Activated CD4-positive, alpha-beta T cell treated with anti-CD3 and anti-CD28 coated beads for 36 hours (primary cell): ENCODE results near the gene SLCO3A1. TPM values are rescaled to one million over a fixed set of nuclear protein-coding genes. Genes with fewer than 3 reads are reported as not detected.

Experiments
- ATAC-seq: fragments of 200-7000 bp; cut with Tn5 transposase; one replicate; pipeline ENCODE4 v1.10.0; 2021; ENCODE audit warnings: mild to moderate bottlenecking, moderate library complexity
- CTCF ChIA-PET: fragments of 350-600 bp; sonication (Branson Sonifier 250); formaldehyde crosslinking; loops from one replicate; lab custom pipeline; 2021; ENCODE audit warnings: antibody characterized with exemption; lab: Charles Lee
- POLR2A ChIA-PET: fragments of 350-600 bp; sonication (Branson Sonifier 250); formaldehyde crosslinking; loops from one replicate; lab custom pipeline; 2021; ENCODE audit warnings: antibody characterized with exemption, inconsistent platforms; lab: Charles Lee
- DNase-seq: peaks from one replicate; pipeline ENCODE4 v3.0.0-alpha.2; 2020
- H3K27ac Mint-ChIP-seq: one replicate; pipeline ENCODE4 v1.8.0; 2021; ENCODE audit warnings: mixed read lengths
- H3K27me3 Mint-ChIP-seq: one replicate; pipeline ENCODE4 v1.8.0; 2021; ENCODE audit warnings: mixed read lengths
- H3K36me3 Mint-ChIP-seq: one replicate; pipeline ENCODE4 v1.8.0; 2021; ENCODE audit warnings: low read depth, mixed read lengths
- H3K4me1 Mint-ChIP-seq: one replicate; pipeline ENCODE4 v1.8.0; 2021; ENCODE audit warnings: mixed read lengths
- H3K4me3 Mint-ChIP-seq: one replicate; pipeline ENCODE4 v1.8.0; 2021; ENCODE audit warnings: mild to moderate bottlenecking, moderate library complexity, mixed read lengths
- H3K9me3 Mint-ChIP-seq: one replicate; pipeline ENCODE4 v1.8.0; 2021; ENCODE audit warnings: low read depth, mixed read lengths
- intact Hi-C, 2 experiments: fragments of 100-400 bp; cut with DNase I in 1 of 2; cut with micrococcal nuclease in 1 of 2; formaldehyde crosslinking; loops; one replicate each; pipeline versions ENCODE4 v1.14.2 to v1.15.1; 2022 to 2024; cut with DNase I, micrococcal nuclease
- total RNA-seq, 2 experiments: library from RNA; stranded (reverse); gene quantifications; one replicate each; pipeline ENCODE4 v1.2.3, GENCODE V29; 2021

Gene SLCO3A1
- total RNA-seq, 2 experiments from 2014 or later: 5.6 to 5.8 TPM

DNA sequence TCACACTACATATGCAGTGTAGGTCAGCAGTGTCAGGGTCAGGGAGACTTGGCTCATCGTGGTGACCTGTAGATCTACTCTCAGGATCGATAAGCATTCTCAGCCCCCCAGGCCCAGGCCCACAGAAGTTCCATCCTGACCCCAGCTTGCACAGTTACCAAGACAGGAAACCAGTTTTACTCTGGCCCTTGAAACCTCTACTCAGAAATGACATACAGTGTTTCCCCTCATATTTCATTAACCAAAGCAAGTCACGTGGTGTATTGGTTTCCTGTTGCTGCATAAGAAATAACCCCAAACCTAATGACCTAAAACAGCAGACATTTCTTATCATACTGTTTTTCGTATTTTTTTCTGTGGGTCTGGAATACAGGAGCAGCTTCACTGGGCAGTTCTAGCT, 242.2 kb downstream of the SLCO3A1 start:
- Mint-ChIP-seq H3K4me1 (peaks cover 29% of the 10 kb centered on the region), H3K4me3 (no peak overlapping the region), H3K27me3 (no peaks in the 10 kb centered on the region), H3K9me3 (no peaks in the 10 kb centered on the region), H3K36me3 (no peaks in the 10 kb centered on the region), H3K27ac (no peak overlapping the region)
- ChIA-PET CTCF (interaction anchor here (0.5 to 1.7 kb wide), 6 partner anchors 9 to 620 kb away, joined by 3 to 4 read pairs (median 3); no protein-coding TSS in a partner anchor), POLR2A (no interaction called here)
- DNase-seq (no peak), ATAC-seq (peak; percentile 62)
- intact Hi-C loops: loop anchor here (2.0 to 10.0 kb wide), 3 partner anchors 112 to 619 kb away; no protein-coding TSS in a partner anchor

DNA sequence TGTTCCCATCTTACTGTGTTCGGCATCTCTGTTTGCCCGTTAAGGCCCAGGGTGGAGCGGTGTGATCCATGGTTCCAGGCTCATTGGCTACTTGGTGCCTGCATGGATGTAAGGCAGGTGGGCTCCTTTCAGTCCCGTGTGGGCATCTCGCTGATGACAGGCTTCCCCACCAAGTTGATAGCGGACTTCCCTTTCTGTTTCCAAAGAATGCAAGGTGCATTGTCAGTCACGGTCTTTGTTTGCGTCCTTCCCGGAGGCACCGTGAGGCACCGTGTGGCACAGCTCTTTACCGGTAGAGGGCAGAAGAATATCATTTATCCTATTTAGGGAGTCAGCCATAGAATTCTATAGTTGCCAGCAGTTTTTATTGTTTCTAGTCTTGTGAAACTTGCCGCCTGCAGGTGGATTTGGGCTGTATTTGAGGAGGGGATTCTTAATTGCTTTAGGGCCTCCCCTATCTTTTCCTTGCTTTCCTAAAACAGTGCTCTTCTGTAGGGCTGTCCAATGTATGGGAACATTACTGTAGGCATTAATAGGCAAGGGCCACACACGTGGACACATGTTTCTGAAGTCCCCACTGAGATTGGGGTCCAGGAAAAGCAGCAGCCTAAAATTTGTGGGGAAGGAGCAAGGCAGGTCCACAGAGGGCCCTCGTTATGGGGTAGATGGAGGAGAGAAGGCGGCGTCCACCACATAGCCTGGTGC, 244.1 kb downstream of the SLCO3A1 start:
- Mint-ChIP-seq H3K9me3 (no peaks in the 10 kb centered on the region), H3K4me3 (no peak overlapping the region), H3K4me1 (peaks cover 40% of the 10 kb centered on the region), H3K27ac (no peak overlapping the region), H3K27me3 (no peaks in the 10 kb centered on the region), H3K36me3 (peaks cover 4% of the 10 kb centered on the region)
- ATAC-seq (peak; percentile 82), DNase-seq (peak; percentile 70)
- intact Hi-C loops: loop anchor here (1.0 to 10.0 kb wide), 7 partner anchors 110 to 617 kb away; no protein-coding TSS in a partner anchor
- POLR2A ChIA-PET: interaction anchor here (0.6 kb wide), 1 partner anchor 85 kb away, joined by 3 read pairs; no protein-coding TSS in a partner anchor
- CTCF ChIA-PET: interaction anchor here (0.5 to 1.8 kb wide), 15 partner anchors 10 to 617 kb away, joined by 3 to 6 read pairs (median 3); no protein-coding TSS in a partner anchor

DNA sequence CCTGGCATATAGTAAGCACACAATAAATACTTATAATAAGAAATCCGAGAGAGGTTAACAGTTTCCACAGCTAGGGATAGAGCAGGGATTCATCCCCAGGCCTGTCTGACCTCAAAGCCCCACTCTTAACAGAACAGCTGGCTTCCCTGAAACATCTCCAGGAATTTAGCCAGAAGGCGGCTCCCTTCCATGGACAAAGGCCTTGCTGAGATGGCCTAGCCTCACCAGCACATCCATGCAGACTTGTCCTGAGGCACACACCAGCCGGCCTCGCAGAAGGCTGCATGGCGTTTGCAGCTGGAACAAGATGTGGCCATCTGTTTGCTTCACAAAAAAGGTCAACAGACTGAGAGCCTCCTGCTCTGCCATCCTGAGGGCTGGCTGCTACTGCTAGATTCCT, 245.4 kb downstream of the SLCO3A1 start:
- H3K4me3 Mint-ChIP-seq: no peak overlapping the region
- POLR2A ChIA-PET: no interaction called here
- intact Hi-C loops: loop anchor here in 1 of 2 experiments (5.0 to 10.0 kb wide), 2 partner anchors 108 to 426 kb away; no protein-coding TSS in a partner anchor
- no peaks in the 10 kb centered on the region for H3K27me3 Mint-ChIP-seq
- peaks cover 40% of the 10 kb centered on the region for H3K4me1 Mint-ChIP-seq
- ATAC-seq (no peak), DNase-seq (no peak)
- H3K36me3 Mint-ChIP-seq: peaks cover 4% of the 10 kb centered on the region
- CTCF ChIA-PET: interaction anchor here (0.6 to 1.8 kb wide), 8 partner anchors 16 to 570 kb away, joined by 3 to 4 read pairs (median 3); no protein-coding TSS in a partner anchor
- H3K9me3 Mint-ChIP-seq: no peaks in the 10 kb centered on the region
- no peak overlapping the region for H3K27ac Mint-ChIP-seq

DNA sequence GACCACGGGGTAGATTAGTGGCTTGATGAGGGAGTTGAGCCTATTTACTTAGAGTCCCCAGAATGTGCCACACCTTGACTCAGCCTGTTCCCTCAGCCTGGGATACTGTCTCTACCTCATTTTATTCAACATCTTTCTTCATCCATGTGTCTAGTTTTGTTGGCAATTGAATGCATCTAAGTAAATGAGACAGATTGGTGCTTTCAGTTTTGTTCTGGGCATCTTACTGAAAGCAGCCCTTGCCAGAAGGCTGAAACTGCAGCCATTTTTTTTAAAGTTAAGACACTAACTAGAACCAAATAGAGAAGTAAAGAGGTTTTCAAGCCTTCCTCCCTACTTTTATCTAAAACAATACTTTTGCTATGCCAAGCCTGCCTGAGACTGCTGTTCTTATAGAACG, 246.8 kb downstream of the SLCO3A1 start:
- CTCF ChIA-PET: interaction anchor here (0.6 to 0.9 kb wide), 2 partner anchors 9 to 13 kb away, joined by 3 to 4 read pairs; no protein-coding TSS in a partner anchor
- intact Hi-C loops: no loop called here
- Mint-ChIP-seq H3K27me3 (no peaks in the 10 kb centered on the region), H3K27ac (no peak overlapping the region), H3K4me3 (no peak overlapping the region), H3K9me3 (no peaks in the 10 kb centered on the region), H3K36me3 (peaks cover 4% of the 10 kb centered on the region), H3K4me1 (peaks cover 33% of the 10 kb centered on the region)
- no peak for ATAC-seq
- POLR2A ChIA-PET: no interaction called here
- DNase-seq: no peak

DNA sequence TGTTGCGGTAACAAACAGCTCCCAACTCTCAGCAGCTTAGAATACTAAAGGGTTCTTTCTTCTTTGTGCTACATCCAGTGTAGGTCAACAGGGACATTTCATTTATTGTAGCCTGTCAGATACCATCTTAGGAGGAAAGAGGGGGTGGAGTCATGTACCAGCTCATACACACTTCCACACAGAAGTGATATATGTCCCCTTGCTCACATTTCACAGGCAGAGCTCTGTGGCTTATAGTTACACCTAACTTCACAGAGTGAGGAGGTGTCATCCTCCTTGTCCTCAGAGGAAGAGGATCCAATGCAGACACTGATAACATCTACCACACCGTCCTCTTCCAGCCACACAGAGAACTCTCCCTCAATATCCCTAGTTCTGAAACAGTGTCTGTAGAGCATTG, 247.2 kb downstream of the SLCO3A1 start:
- POLR2A ChIA-PET: no interaction called here
- H3K9me3 Mint-ChIP-seq: no peaks in the 10 kb centered on the region
- CTCF ChIA-PET: interaction anchor here (0.6 to 0.9 kb wide), 3 partner anchors 9 to 26 kb away, joined by 3 to 6 read pairs (median 4); no protein-coding TSS in a partner anchor
- H3K4me1 Mint-ChIP-seq: peaks cover 28% of the 10 kb centered on the region
- DNase-seq (no peak), ATAC-seq (peak; percentile 47)
- H3K36me3 Mint-ChIP-seq: peaks cover 4% of the 10 kb centered on the region
- intact Hi-C loops: no loop called here
- H3K27me3 Mint-ChIP-seq: no peaks in the 10 kb centered on the region
- no peak overlapping the region for H3K4me3 Mint-ChIP-seq
- no peak overlapping the region for H3K27ac Mint-ChIP-seq

DNA sequence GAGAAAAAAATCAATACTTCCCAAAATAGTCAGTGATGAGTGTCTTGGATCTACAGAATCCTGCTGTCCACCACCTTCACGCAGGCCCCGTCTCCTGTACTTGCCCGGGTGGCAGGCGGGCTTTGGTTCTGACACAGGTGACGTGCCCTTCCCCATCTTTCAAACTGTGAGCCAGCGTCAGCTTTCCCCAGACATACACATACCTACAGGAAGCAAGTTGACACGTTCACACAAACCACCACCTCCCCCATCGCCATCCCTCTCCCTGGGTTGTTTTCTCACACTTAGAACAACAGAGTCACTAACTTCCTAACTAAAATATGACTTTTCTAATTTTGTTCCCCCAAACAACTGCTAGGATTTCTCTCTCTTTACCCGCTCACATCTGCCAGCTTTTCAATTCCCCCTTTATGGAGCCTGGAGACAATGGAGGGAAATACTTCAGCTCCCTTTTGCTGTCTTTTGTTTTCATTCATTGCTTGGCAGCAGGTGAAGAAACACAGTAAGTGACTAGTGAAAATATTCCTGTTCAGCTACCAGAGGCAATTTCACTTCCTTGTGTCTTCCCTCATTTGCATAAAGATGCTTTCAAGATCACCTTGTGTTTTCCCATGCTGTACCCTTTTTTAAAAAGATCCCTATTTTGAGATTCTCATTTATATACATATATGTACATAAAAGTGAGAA, 248.3 kb downstream of the SLCO3A1 start:
- Mint-ChIP-seq H3K4me1 (peaks cover 21% of the 10 kb centered on the region), H3K27me3 (no peaks in the 10 kb centered on the region), H3K27ac (peak overlapping the region; percentile 66), H3K36me3 (peaks cover 4% of the 10 kb centered on the region), H3K9me3 (no peaks in the 10 kb centered on the region), H3K4me3 (no peak overlapping the region)
- CTCF ChIA-PET: interaction anchor here (0.6 to 1.0 kb wide), 3 partner anchors 19 to 57 kb away, joined by 3 read pairs; no protein-coding TSS in a partner anchor
- intact Hi-C loops: no loop called here
- POLR2A ChIA-PET: no interaction called here
- no peak for ATAC-seq
- DNase-seq: peak; percentile 21

DNA sequence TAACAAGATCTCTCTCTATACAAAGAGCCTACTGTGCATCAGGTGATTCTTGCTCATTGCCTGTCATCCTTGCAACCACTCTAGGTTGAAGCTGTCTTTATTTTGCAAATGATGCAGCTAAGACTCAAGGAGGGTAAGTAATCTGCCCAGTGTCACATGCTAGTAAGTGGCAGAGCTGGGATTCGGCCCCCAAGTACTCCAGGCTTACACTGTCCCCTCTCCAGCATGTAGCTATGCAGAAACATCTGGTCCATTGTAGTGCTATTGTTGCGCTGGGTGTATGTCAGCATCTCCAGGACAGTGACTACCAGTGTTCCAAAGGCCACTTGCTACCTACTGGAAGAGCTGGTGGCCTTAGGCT, 248.9 kb downstream of the SLCO3A1 start:
- ChIA-PET CTCF (interaction anchor here (0.7 to 1.0 kb wide), 2 partner anchors 20 to 56 kb away, joined by 3 read pairs; no protein-coding TSS in a partner anchor), POLR2A (no interaction called here)
- no peaks in the 10 kb centered on the region for H3K9me3 Mint-ChIP-seq
- ATAC-seq: no peak
- H3K27ac Mint-ChIP-seq: no peak overlapping the region
- H3K27me3 Mint-ChIP-seq: no peaks in the 10 kb centered on the region
- no peak overlapping the region for H3K4me3 Mint-ChIP-seq
- intact Hi-C loops: no loop called here
- H3K36me3 Mint-ChIP-seq: peaks cover 4% of the 10 kb centered on the region
- no peak for DNase-seq
- H3K4me1 Mint-ChIP-seq: peaks cover 19% of the 10 kb centered on the region

DNA sequence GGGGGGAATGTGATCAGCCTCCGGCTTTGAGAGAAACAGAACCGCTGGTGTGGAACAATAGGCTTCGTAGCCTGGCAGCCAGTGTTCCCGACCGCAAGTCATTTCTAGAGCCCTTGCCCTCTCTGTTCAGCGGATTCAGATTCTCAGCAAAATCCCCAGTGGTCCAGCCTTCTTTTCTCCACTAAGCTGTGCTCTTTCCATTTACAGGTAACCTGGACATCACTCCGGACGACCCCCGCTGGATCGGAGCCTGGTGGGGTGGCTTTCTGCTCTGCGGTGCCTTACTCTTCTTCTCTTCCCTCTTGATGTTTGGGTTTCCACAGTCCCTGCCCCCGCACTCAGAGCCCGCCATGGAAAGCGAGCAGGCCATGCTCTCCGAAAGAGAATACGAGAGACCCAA, 250.6 kb downstream of the SLCO3A1 start:
- Mint-ChIP-seq H3K27ac (no peak overlapping the region), H3K9me3 (no peaks in the 10 kb centered on the region), H3K4me1 (peaks cover 17% of the 10 kb centered on the region), H3K27me3 (no peaks in the 10 kb centered on the region), H3K4me3 (no peak overlapping the region), H3K36me3 (peaks cover 4% of the 10 kb centered on the region)
- ChIA-PET POLR2A (no interaction called here), CTCF (interaction anchor here (1.5 kb wide), 1 partner anchor 9 kb away, joined by 3 read pairs; no protein-coding TSS in a partner anchor)
- no peak for DNase-seq
- ATAC-seq: no peak
- intact Hi-C loops: no loop called here

DNA sequence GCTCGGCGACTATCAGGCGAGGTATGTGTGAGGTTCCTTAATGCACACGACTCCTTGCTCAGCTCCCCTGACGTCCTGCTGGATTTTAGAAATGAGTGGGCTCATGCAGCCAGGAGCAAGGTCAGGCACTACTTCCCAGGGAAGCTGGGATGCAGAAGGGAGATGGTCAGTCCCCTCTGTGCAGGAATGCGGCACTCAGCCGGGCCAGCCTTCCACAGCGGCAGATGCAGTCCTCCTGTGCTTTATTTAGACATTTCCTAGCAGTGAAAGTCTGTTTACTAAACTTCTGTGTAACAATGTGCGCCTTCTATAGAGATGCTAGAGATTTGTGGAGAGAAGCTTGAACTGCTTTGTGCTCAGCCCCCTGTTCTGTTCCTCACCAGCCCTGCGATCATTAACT, 252.1 kb downstream of the SLCO3A1 start:
- ChIA-PET CTCF (interaction anchor here (1.5 kb wide), 1 partner anchor 10 kb away, joined by 3 read pairs; no protein-coding TSS in a partner anchor), POLR2A (no interaction called here)
- intact Hi-C loops: no loop called here
- Mint-ChIP-seq H3K4me1 (peaks cover 12% of the 10 kb centered on the region), H3K27ac (no peak overlapping the region), H3K27me3 (no peaks in the 10 kb centered on the region), H3K4me3 (no peak overlapping the region), H3K36me3 (peaks cover 4% of the 10 kb centered on the region), H3K9me3 (no peaks in the 10 kb centered on the region)
- DNase-seq (no peak), ATAC-seq (no peak)

DNA sequence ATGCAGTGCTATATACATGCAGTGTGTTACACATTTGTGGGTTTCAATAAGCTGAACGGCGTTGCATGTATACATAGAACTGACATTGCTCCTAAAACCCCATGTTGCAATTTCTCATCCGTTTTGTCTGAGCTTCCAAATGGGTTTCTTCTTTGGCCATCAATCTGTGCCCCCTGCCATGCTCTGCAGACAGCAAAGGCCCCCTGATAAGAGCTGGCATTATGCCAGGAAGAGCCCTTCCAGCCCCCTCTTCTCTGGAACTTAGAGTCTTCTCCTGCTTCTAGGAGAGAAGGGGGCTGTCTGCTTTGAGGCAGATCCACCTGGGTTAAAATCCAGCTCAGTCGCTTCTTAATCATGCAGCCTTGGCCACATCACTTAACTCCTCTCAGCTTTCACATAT, 254.0 kb downstream of the SLCO3A1 start:
- DNase-seq (no peak), ATAC-seq (no peak)
- intact Hi-C loops: no loop called here
- Mint-ChIP-seq H3K9me3 (no peaks in the 10 kb centered on the region), H3K27ac (no peak overlapping the region), H3K27me3 (no peaks in the 10 kb centered on the region), H3K36me3 (no peaks in the 10 kb centered on the region), H3K4me3 (no peak overlapping the region), H3K4me1 (no peaks in the 10 kb centered on the region)
- CTCF ChIA-PET: interaction anchor here (1.2 kb wide), 1 partner anchor 414 kb away, joined by 3 read pairs; no protein-coding TSS in a partner anchor
- POLR2A ChIA-PET: no interaction called here

DNA sequence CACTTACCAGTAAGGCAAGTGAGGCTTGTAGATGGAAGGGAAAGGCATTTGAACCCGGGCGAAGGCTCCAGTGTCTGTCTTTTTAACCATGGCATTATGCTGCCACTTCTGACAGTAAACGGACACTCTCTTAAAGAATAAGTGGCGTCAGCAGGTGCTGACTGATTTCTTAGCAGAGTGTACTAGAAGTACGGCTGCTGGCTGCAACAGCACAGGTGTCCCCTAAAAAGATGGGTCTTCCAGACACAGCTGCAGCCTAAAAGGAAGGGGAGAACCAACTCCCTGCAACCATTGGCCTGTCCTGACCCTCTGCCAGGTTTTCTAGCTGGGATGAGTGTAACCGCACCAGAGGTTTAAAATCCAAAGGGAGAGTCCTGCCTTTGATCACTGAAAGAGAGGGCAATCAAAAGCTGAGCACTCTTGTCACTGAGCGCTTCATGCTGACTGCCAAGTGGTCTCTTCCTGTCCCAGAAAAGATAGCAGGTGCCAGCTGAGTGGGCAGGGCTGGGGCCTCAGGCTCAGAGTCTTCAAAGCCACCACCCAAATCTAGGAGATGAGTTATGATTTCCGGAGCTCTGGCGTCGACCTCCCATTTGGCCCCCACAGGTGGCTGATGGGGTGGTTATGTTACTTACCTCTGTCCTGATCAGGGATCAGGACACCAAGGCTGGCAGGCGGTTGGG, 255.8 kb downstream of the SLCO3A1 start:
- no peaks in the 10 kb centered on the region for H3K4me1 Mint-ChIP-seq
- H3K4me3 Mint-ChIP-seq: no peak overlapping the region
- CTCF ChIA-PET: interaction anchor here (0.9 kb wide), 2 partner anchors 12 to 19 kb away, joined by 3 read pairs; no protein-coding TSS in a partner anchor
- H3K27ac Mint-ChIP-seq: no peak overlapping the region
- peak; percentile 44 for ATAC-seq
- H3K27me3 Mint-ChIP-seq: no peaks in the 10 kb centered on the region
- intact Hi-C loops: no loop called here
- DNase-seq: no peak
- no peaks in the 10 kb centered on the region for H3K9me3 Mint-ChIP-seq
- H3K36me3 Mint-ChIP-seq: no peaks in the 10 kb centered on the region
- POLR2A ChIA-PET: no interaction called here
